AG04450 (cell line): ENCODE data around the gene RAB7B. TPM values are rescaled to one million over a fixed set of nuclear protein-coding genes. Genes with fewer than 3 reads are reported as not detected.

ENCODE experiments used
- CTCF ChIA-PET: fragments of 300-600, 350-600 bp; formaldehyde crosslinking; extraction: SDS; loops from one replicate; lab custom pipeline; 2022; ENCODE audit warnings: antibody characterized with exemption, inconsistent platforms; lab: Charles Lee
- POLR2A ChIA-PET: fragments of 350-600 bp; formaldehyde crosslinking; extraction: SDS; loops from one replicate; lab custom pipeline; 2021; ENCODE audit warnings: antibody characterized with exemption, inconsistent platforms; lab: Yijun Ruan, JAX
- DNase-seq: peaks from one replicate; pipeline ENCODE4 v3.0.0-alpha.2; 2011; ENCODE audit warnings: low read depth, low spot score
- H3K27ac ChIP-seq: one replicate; pipeline ENCODE4 v1.5.1; 2012; ENCODE audit warnings: low read depth, low read length, control low read depth
- H3K27me3 ChIP-seq: one replicate; pipeline ENCODE4 v1.6.0; 2012; ENCODE audit warnings: low read length; ENCODE audit not compliant: control insufficient read depth, insufficient read depth
- H3K4me3 ChIP-seq: 2 replicates; pipeline ENCODE4 v1.5.1; 2011; ENCODE audit warnings: mild to moderate bottlenecking, low read depth, low read length, control low read depth
- H3K9me3 ChIP-seq: 2 replicates; pipeline ENCODE4 v1.5.1; 2012; ENCODE audit warnings: low read length; ENCODE audit not compliant: control insufficient read depth, insufficient read depth
- polyA plus RNA-seq: library from polyadenylated mRNA; depleted of rRNA; stranded (reverse); fragments of >200 nt; gene quantifications from 2 replicates; pipeline ENCODE4 v1.2.3, GENCODE V29; 2011
- TF ChIP-seq, protein P1 (sequence below): IDR thresholded peaks from 2 replicates; pipeline ENCODE4 v1.5.1; 2011; ENCODE audit warnings: low read depth, low read length, control low read depth, inconsistent platforms

RAB7B gene
- polyA plus RNA-seq, 1 experiment: 17.5 TPM

DNA sequence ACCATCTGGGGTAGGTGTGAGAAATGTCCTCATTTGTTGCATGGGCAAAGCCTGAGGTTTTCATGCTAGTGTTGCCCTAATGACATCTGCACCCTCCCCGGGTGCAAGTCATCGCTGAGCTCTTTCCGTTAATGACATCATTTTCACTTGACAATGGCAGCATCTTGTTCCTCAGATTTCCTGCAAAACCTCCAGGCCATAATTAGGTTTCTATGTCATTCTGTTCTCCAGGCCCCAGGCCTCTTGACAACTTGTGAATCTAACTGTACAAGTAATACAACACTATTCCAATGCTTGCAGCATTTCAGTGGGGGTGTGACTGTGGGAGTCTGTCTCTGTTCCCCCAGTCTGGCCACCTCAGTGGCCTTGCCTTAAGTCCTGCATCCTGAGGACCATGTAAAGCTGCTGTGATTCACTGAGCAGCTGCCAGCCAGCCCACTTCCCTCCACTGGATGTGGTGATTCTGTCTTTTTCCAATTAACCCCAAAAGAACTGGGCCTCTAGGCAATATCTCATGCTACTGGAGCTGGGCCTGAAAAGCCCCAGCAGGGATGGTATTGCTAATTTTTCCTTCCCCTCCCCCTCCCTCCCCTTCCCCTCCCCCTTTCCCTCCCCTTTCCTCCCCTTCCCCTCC is 22.8 kb downstream of the RAB7B start:
- no peak overlapping the region for H3K27ac ChIP-seq
- POLR2A ChIA-PET: no interaction called here
- no peaks in the 10 kb centered on the region; the same call in 1 of the 2 replicates for H3K9me3 ChIP-seq
- TF ChIP-seq, protein P1, sequence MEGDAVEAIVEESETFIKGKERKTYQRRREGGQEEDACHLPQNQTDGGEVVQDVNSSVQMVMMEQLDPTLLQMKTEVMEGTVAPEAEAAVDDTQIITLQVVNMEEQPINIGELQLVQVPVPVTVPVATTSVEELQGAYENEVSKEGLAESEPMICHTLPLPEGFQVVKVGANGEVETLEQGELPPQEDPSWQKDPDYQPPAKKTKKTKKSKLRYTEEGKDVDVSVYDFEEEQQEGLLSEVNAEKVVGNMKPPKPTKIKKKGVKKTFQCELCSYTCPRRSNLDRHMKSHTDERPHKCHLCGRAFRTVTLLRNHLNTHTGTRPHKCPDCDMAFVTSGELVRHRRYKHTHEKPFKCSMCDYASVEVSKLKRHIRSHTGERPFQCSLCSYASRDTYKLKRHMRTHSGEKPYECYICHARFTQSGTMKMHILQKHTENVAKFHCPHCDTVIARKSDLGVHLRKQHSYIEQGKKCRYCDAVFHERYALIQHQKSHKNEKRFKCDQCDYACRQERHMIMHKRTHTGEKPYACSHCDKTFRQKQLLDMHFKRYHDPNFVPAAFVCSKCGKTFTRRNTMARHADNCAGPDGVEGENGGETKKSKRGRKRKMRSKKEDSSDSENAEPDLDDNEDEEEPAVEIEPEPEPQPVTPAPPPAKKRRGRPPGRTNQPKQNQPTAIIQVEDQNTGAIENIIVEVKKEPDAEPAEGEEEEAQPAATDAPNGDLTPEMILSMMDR: no peak
- H3K27me3 ChIP-seq: no peaks in the 10 kb centered on the region
- no peak overlapping the region for H3K4me3 ChIP-seq
- CTCF ChIA-PET: interaction anchor here (1.0 to 12.1 kb wide), 5 partner anchors 56 to 321 kb away, joined by 3 to 567 read pairs (median 163); no protein-coding TSS in a partner anchor
- no peak for DNase-seq

DNA sequence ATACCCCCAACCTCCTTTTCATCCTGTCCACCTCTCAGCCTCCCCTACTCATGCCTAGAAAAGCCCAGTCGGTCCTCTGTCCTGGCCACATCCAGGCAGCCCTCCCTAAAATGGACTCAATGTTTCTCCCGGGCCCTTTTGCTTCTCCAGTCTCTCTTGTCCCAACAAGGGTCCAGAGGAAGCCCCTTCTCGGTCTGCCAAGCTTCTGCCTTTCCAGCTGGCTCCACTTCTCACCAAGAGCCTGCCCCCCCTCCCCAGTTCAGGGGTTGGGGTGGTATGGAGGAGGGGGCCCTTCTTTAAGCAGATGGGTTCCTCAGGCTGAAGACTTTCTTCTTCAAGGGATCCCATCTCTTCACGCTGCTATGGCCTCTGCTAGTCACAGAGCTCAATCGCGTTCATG is 23.9 kb downstream of the RAB7B start:
- TF ChIP-seq, protein P1: no peak
- no peak overlapping the region for H3K4me3 ChIP-seq
- no peaks in the 10 kb centered on the region for H3K27me3 ChIP-seq
- no peak overlapping the region for H3K27ac ChIP-seq
- POLR2A ChIA-PET: no interaction called here
- no peaks in the 10 kb centered on the region; the same call in 1 of the 2 replicates for H3K9me3 ChIP-seq
- no peak for DNase-seq
- CTCF ChIA-PET: interaction anchor here (1.0 to 12.1 kb wide), 5 partner anchors 13 to 320 kb away, joined by 3 to 567 read pairs (median 163); no protein-coding TSS in a partner anchor

DNA sequence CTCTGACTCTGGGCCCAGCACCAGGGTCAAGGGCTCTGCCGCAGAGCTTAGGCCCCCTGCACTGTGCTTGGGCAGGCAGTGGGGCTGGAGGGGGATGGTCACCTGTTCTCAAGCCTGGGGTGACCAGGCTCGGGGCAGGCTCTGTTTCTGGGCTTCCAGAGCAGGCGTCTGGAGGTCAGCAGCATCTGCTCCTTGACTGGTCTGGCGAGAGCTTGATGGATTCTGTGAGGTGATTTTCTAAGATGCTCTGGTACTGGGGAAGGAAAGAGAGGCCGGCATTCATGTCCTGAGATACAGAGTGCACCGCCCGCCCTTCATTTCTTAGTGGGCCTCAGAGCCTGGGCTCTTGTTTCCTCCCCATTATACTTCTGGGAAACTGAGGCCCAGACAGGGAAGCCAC is 24.5 kb downstream of the RAB7B start:
- ChIA-PET POLR2A (no interaction called here), CTCF (interaction anchor here (1.0 to 12.1 kb wide), 9 partner anchors 8 to 319 kb away, joined by 5 to 567 read pairs (median 33); no protein-coding TSS in a partner anchor)
- no peak overlapping the region for H3K27ac ChIP-seq
- H3K27me3 ChIP-seq: no peaks in the 10 kb centered on the region
- no peak for DNase-seq
- H3K4me3 ChIP-seq: no peak overlapping the region
- no peaks in the 10 kb centered on the region; the same call in 1 of the 2 replicates for H3K9me3 ChIP-seq
- TF ChIP-seq, protein P1: no peak

DNA sequence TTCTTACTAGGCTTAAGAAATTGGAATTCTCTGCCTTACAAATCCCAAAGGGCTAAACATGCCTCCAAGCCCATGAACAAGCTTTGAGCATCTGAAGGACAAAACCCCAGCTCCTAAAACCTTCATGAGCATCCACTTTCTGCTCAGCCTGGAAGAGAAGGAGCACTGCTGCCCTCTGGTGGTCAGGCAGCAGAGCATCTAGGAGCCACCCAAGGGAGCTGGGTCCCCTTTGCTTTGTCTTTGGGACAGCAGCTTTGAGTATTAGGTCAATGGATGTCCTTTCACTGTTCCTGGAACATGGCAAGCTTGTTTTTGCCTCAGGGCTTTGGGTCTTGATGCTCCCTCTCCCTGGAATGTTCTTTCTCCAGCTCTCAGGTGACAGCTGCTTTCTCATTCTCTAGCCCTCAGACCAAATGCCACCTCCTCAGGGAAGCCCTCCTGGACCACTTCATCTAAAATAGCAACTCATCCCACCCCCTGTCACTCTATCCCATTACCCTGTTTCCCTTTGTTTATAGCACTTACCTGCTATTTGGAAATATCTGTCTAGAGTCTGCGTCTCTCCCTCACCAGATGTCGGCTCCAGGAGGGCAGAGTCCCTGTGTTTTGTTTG is 25.7 kb downstream of the RAB7B start:
- TF ChIP-seq, protein P1: peak; percentile 98
- ChIA-PET CTCF (interaction anchor here (0.6 to 12.1 kb wide), 96 partner anchors 9 to 1005 kb away, joined by 3 to 567 read pairs (median 5); partner anchors contain the start of genes RAB29, RAB7B, SLC26A9 and SLC41A1), POLR2A (interaction anchor here (0.5 to 1.7 kb wide), 7 partner anchors 14 to 319 kb away, joined by 3 to 14 read pairs (median 5); no protein-coding TSS in a partner anchor)
- no peaks in the 10 kb centered on the region for H3K27me3 ChIP-seq
- no peak overlapping the region for H3K27ac ChIP-seq
- H3K4me3 ChIP-seq: no peak overlapping the region
- no peaks in the 10 kb centered on the region; the same call in 1 of the 2 replicates for H3K9me3 ChIP-seq
- DNase-seq: peak; percentile 65
